Activated naive CD4-positive, alpha-beta T cell treated with anti-CD3 and anti-CD28 coated beads, Interleukin-2, amount 10 ng/mL, durations not matched to agents 7 days and 5 days (primary cell): Measurements from ENCODE around the gene TFAP2A.
A peak's percentile ranks its signal among the peaks of the same experiment; 100 is the strongest.

Experiments
- CTCF ChIA-PET: fragments of 350-600 bp; sonication (Branson Sonifier 250); formaldehyde crosslinking; loops from one replicate; lab custom pipeline; 2021; ENCODE audit warnings: antibody characterized with exemption; lab: Charles Lee
- DNase-seq: peaks from one replicate; pipeline ENCODE4 v3.0.0-alpha.2; 2020
- H3K27ac Mint-ChIP-seq: one replicate; pipeline ENCODE4 v1.8.0; 2021; ENCODE audit warnings: mild to moderate bottlenecking, moderate library complexity, mixed read lengths
- H3K27me3 Mint-ChIP-seq: one replicate; pipeline ENCODE4 v1.8.0; 2021; ENCODE audit warnings: mild to moderate bottlenecking, mixed read lengths
- H3K36me3 Mint-ChIP-seq: one replicate; pipeline ENCODE4 v1.8.0; 2021; ENCODE audit warnings: mixed read lengths
- H3K4me1 Mint-ChIP-seq: one replicate; pipeline ENCODE4 v1.8.0; 2021; ENCODE audit warnings: mixed read lengths
- H3K4me3 Mint-ChIP-seq: one replicate; pipeline ENCODE4 v1.8.0; 2021; ENCODE audit warnings: mild to moderate bottlenecking, moderate library complexity, mixed read lengths
- H3K9me3 Mint-ChIP-seq: one replicate; pipeline ENCODE4 v1.8.0; 2021; ENCODE audit warnings: mixed read lengths

TFAP2A gene

GRCh38 chr6:10382728-10383330 is 32.0 kb downstream of the TFAP2A start:
- H3K27me3 Mint-ChIP-seq, result peaks cover 81% of the 10 kb centered on the region
- H3K4me3 Mint-ChIP-seq, result no peak overlapping the region
- CTCF ChIA-PET, result no interaction called here
- H3K36me3 Mint-ChIP-seq, result peaks cover 9% of the 10 kb centered on the region
- no peaks in the 10 kb centered on the region for H3K9me3 Mint-ChIP-seq
- peaks cover 2% of the 10 kb centered on the region for H3K4me1 Mint-ChIP-seq
- DNase-seq, result no peak
- peak overlapping the region; percentile 34 for H3K27ac Mint-ChIP-seq

GRCh38 chr6:10382322-10382721 is 32.6 kb downstream of the TFAP2A start:
- Mint-ChIP-seq H3K36me3 (peaks cover 9% of the 10 kb centered on the region), H3K27me3 (peaks cover 76% of the 10 kb centered on the region), H3K9me3 (no peaks in the 10 kb centered on the region), H3K4me3 (no peak overlapping the region), H3K27ac (peak overlapping the region; percentile 34), H3K4me1 (peaks cover 2% of the 10 kb centered on the region)
- CTCF ChIA-PET, result no interaction called here
- DNase-seq, result no peak

GRCh38 chr6:10381830-10382208 is 33.1 kb downstream of the TFAP2A start:
- H3K4me3 Mint-ChIP-seq, result no peak overlapping the region
- CTCF ChIA-PET, result interaction anchor here (1.6 kb wide), 1 partner anchor 48 kb away, joined by 3 read pairs; no protein-coding TSS in a partner anchor

DNA sequence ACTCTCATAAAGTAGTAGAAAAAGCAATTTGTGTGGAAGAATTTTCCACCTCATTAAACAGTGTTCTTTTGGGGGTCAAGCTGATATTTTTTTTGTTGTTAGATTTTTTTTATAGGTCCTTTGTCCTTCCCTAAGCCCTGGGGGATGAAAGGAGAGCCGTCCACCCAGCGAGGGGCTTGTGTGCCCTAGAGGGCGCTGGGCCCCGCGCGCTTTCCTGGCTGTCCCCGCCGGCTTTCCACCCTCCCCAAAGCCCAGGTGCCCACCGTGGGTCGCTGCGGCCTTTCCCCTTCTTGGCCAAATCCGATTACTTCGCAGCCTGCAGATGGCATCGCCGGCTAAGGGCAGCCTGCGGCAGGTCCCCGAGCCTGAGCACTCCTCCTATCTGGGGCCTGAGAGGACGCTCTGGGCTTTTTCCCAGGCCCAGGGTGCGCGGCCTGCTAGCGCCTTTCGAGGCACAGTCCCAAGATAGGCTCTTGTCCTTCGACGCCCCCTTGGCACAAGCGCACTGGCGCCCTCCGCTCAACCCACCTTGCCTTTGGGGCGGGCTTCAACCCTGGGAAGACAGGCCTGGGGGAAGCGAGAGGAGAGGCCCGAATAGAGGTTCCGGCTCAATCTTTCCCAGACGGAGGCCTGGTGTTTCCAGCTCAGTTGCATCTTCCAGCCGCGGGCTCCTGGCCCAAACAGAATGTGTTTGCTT is 33.6 kb downstream of the TFAP2A start:
- CTCF ChIA-PET, result interaction anchor here (1.3 to 1.6 kb wide), 2 partner anchors 21 to 48 kb away, joined by 3 read pairs; no protein-coding TSS in a partner anchor
- no peak overlapping the region for H3K4me3 Mint-ChIP-seq
- no peak for DNase-seq
- peaks cover 65% of the 10 kb centered on the region for H3K27me3 Mint-ChIP-seq
- peaks cover 9% of the 10 kb centered on the region for H3K36me3 Mint-ChIP-seq
- H3K9me3 Mint-ChIP-seq, result no peaks in the 10 kb centered on the region
- peaks cover 2% of the 10 kb centered on the region for H3K4me1 Mint-ChIP-seq
- H3K27ac Mint-ChIP-seq, result no peak overlapping the region

More at GRCh38 chr6:10381830-10382208, 33.1 kb downstream of the TFAP2A start:
- H3K4me1 Mint-ChIP-seq, result peaks cover 2% of the 10 kb centered on the region
- H3K27ac Mint-ChIP-seq, result no peak overlapping the region
- peaks cover 9% of the 10 kb centered on the region for H3K36me3 Mint-ChIP-seq
- no peak for DNase-seq
- H3K27me3 Mint-ChIP-seq, result peaks cover 71% of the 10 kb centered on the region
- no peaks in the 10 kb centered on the region for H3K9me3 Mint-ChIP-seq

- no peaks in the 10 kb centered on the region for H3K4me1 Mint-ChIP-seq
- H3K27me3 Mint-ChIP-seq, result peaks cover 7% of the 10 kb centered on the region
- H3K36me3 Mint-ChIP-seq, result no peaks in the 10 kb centered on the region
- DNase-seq, result no peak
- H3K4me3 Mint-ChIP-seq, result no peak overlapping the region
- no peak overlapping the region for H3K27ac Mint-ChIP-seq
- CTCF ChIA-PET, result no interaction called here
- no peaks in the 10 kb centered on the region for H3K9me3 Mint-ChIP-seq
Measured at GRCh38 chr6:10375391-10375969, 39.4 kb downstream of the TFAP2A start.

DNA sequence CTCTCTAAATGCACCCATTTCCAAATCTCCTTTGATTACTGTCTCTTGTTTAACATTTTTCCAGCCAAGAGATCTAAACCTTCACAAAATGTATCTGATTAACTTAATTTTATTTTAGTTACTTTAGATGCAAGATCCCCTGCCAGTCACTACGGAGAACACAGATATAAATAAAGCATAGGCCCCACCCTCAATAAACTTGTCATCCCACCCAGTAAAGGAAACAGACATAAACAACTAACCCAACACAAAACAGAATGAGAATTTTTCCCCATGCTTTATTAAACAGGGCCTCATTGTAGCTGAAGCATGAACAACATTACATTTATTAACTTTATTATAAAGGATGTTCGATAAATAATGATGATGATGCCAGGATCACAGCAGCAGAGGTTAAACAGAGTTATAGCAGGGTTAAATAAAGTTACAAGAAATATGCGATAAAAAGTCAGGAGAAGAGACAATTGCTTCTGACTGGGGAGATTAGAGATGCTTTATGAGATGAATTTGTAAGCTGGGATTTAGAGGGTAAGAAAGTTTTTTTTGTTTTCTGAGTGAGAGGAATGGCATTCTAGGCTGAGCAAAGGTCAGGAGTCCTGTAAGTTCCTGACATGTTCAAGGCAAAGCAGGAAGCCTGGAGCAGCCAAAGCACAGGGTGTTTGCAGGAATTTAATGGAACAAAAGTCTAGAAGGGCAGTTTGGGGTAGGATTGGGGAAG is 41.1 kb downstream of the TFAP2A start:
- Mint-ChIP-seq H3K27me3 (no peaks in the 10 kb centered on the region), H3K9me3 (no peaks in the 10 kb centered on the region), H3K36me3 (no peaks in the 10 kb centered on the region), H3K4me1 (no peaks in the 10 kb centered on the region), H3K4me3 (no peak overlapping the region), H3K27ac (no peak overlapping the region)
- DNase-seq, result no peak
- CTCF ChIA-PET, result no interaction called here

GRCh38 chr6:10369896-10370295 is 45.0 kb downstream of the TFAP2A start:
- no peaks in the 10 kb centered on the region for H3K27me3 Mint-ChIP-seq
- no peak overlapping the region for H3K4me3 Mint-ChIP-seq
- DNase-seq, result no peak
- H3K27ac Mint-ChIP-seq, result no peak overlapping the region
- H3K4me1 Mint-ChIP-seq, result no peaks in the 10 kb centered on the region
- CTCF ChIA-PET, result interaction anchor here (1.3 kb wide), 1 partner anchor 64 kb away, joined by 3 read pairs; no protein-coding TSS in a partner anchor
- no peaks in the 10 kb centered on the region for H3K36me3 Mint-ChIP-seq
- H3K9me3 Mint-ChIP-seq, result peaks cover 2% of the 10 kb centered on the region

- H3K27me3 Mint-ChIP-seq, result no peaks in the 10 kb centered on the region
- DNase-seq, result no peak
- no peaks in the 10 kb centered on the region for H3K36me3 Mint-ChIP-seq
- no peaks in the 10 kb centered on the region for H3K4me1 Mint-ChIP-seq
- peaks cover 6% of the 10 kb centered on the region for H3K9me3 Mint-ChIP-seq
- CTCF ChIA-PET, result no interaction called here
- no peak overlapping the region for H3K4me3 Mint-ChIP-seq
- H3K27ac Mint-ChIP-seq, result no peak overlapping the region
Measured at GRCh38 chr6:10368861-10369260, 46.0 kb downstream of the TFAP2A start.

DNA sequence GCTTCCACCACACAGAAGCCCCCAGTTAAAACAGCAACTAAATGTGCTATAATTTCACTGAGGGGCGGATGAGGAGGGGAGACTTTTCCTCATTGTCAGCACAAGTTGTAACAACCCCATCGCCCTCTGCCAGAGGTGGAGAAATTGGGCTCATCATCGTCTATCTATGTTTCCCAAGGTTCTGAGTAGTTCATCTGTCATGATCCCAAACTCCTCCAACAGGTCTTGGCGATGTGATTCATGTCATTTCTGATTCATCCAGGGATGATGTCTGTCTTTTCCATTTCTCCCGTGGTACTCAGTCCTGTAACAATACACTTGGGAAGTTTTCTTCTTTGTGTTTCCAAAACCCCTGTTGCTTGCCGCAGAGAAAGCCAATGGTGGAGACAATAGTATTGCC is 51.0 kb downstream of the TFAP2A start:
- Mint-ChIP-seq H3K4me1 (no peaks in the 10 kb centered on the region), H3K36me3 (no peaks in the 10 kb centered on the region), H3K9me3 (peaks cover 6% of the 10 kb centered on the region), H3K27me3 (no peaks in the 10 kb centered on the region), H3K27ac (no peak overlapping the region), H3K4me3 (no peak overlapping the region)
- DNase-seq, result no peak
- CTCF ChIA-PET, result no interaction called here

DNA sequence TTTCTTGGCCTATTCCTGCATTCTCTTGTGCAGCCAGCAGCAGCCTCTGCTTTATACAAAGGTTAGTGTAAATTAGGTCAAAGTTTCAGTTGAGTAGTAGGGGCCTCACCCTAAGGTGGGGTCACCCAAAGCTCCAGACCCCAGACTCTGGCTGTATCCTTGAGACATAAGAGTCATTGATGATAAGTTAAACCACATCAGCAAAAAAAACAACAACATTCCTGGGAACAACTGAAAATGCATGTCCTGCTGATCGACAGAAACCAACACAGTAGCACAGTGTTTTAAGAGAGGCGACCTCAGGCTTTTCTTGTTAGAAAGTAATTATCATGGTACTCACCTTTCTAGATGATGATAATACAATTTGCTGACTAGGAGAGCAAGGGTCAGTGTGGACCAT is 52.6 kb downstream of the TFAP2A start:
- H3K4me1 Mint-ChIP-seq, result no peaks in the 10 kb centered on the region
- no peak overlapping the region for H3K27ac Mint-ChIP-seq
- DNase-seq, result no peak
- CTCF ChIA-PET, result no interaction called here
- no peaks in the 10 kb centered on the region for H3K27me3 Mint-ChIP-seq
- H3K36me3 Mint-ChIP-seq, result no peaks in the 10 kb centered on the region
- H3K9me3 Mint-ChIP-seq, result peaks cover 6% of the 10 kb centered on the region
- H3K4me3 Mint-ChIP-seq, result no peak overlapping the region

GRCh38 chr6:10361428-10361827 is 53.4 kb downstream of the TFAP2A start:
- no peaks in the 10 kb centered on the region for H3K36me3 Mint-ChIP-seq
- H3K27ac Mint-ChIP-seq, result no peak overlapping the region
- no peak for DNase-seq
- no peaks in the 10 kb centered on the region for H3K4me1 Mint-ChIP-seq
- CTCF ChIA-PET, result no interaction called here
- peaks cover 6% of the 10 kb centered on the region for H3K9me3 Mint-ChIP-seq
- no peaks in the 10 kb centered on the region for H3K27me3 Mint-ChIP-seq
- no peak overlapping the region for H3K4me3 Mint-ChIP-seq

GRCh38 chr6:10359581-10359980 is 55.3 kb downstream of the TFAP2A start:
- Mint-ChIP-seq H3K27me3 (peaks cover 4% of the 10 kb centered on the region), H3K4me3 (no peak overlapping the region), H3K4me1 (no peaks in the 10 kb centered on the region), H3K36me3 (no peaks in the 10 kb centered on the region), H3K27ac (no peak overlapping the region), H3K9me3 (peaks cover 1% of the 10 kb centered on the region)
- no peak for DNase-seq
- CTCF ChIA-PET, result no interaction called here

DNA sequence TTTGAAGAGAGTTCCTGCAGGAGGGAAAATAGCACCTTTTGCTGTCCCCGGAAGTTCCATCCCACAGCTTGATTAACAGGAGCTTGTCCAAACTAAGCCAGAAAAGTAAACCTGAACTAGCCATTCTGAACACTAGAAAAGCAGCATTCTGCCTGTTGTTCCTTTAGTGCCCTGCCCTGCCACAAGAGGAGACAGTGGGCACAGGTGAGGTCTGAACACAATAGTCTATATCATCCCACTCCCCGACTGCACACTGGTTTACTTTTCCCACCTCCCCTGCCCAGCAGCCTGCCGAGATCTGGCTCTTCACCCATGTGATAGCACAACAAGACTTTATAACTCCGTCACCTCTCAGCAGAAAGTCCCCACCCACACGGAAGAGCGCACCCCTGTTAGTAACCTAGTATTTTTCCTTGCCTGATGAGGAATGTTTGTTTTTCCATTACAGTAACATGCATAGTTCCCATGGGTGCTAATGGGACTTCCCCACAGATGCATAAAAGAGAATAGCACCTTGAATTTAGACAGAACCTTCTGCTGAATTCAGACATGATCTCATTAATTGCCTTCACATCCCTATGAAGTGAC is 59.7 kb downstream of the TFAP2A start:
- H3K27ac Mint-ChIP-seq, result no peak overlapping the region
- CTCF ChIA-PET, result no interaction called here
- no peak overlapping the region for H3K4me3 Mint-ChIP-seq
- H3K36me3 Mint-ChIP-seq, result no peaks in the 10 kb centered on the region
- H3K27me3 Mint-ChIP-seq, result peaks cover 4% of the 10 kb centered on the region
- no peak for DNase-seq
- H3K4me1 Mint-ChIP-seq, result no peaks in the 10 kb centered on the region
- no peaks in the 10 kb centered on the region for H3K9me3 Mint-ChIP-seq

DNA sequence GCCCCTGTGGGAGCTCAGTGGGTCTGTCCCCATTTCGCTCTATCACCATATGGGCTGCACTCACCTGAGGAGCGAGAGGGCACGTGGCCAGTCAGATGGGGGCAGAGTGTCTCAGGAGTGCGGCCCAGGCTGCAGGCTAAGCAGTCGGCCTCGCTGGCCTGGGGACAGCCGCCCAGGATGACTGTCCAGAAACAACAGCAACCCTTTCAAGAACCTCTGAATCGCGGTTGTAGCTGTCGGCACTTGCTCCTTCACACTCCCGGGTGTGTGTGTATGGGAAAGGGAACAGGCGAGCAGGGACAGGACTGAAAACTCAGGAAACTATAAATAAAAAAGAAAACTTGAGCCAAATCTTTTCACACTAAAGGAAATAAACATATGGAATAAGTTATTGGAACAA is 63.1 kb downstream of the TFAP2A start:
- DNase-seq, result no peak
- H3K9me3 Mint-ChIP-seq, result no peaks in the 10 kb centered on the region
- CTCF ChIA-PET, result no interaction called here

More for the DNA sequence above, 63.1 kb downstream of the TFAP2A start:
- Mint-ChIP-seq H3K36me3 (no peaks in the 10 kb centered on the region), H3K4me1 (no peaks in the 10 kb centered on the region), H3K27me3 (peaks cover 4% of the 10 kb centered on the region), H3K27ac (no peak overlapping the region), H3K4me3 (no peak overlapping the region)
